GF-D8 (cell line): ENCODE measurements around the gene SLC6A8.

Experiments used
- DNase-seq: peaks from one replicate; lab custom pipeline; 2025; lab: John Stamatoyannopoulos, UW

The SLC6A8 gene

DNA sequence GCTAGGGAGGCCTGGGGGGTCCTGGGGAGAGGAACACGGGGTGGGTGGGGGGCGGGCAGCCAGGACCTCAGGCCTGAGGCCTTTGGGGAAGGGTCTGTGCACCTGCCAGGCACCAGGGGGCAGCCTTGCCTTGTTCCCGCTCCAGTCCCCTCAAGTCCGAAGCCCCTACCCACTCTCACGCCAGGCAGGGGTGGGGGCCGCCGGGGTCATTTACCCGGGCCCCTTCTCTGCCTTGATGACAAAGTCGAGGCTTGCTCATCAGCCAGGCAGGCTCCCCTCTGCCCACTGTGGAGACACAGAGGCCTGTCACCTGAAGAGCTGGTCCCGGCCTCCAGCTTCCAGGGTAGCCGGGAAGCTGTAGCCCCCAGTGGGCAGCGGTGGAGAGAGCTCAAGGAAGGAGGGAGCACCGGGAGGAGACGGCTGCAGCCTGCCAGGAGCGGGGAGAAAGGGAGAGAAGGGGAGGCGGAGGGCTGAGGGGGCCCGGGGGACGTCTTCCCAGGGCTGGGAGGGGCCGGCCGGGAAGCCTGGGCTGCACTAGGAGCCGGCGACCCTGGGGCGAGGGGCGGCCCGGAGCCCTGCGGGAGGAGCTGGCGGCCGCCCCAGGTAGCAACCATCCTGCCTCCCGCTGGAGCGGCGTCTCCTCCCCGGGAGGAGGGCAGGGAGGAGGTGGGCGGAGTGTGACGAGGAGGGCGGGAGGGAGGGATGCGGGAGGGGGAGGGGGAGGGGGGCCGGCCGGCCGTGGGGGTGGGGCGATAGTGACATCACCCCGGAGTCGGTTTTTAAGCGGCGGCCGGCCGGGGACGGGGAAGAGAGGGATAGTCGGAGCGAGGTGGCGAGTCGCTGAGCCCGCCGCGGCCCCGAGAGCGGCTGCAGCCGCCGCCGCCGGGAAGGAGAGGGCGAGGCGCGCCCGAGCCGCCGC is at the start of gene SLC6A8:
SLC6A8 (plus strand) TSS at position 806 of the 919 bp plus-strand sequence. CDS start 649 bp downstream, outside the sequence.
- no peak for DNase-seq

DNA sequence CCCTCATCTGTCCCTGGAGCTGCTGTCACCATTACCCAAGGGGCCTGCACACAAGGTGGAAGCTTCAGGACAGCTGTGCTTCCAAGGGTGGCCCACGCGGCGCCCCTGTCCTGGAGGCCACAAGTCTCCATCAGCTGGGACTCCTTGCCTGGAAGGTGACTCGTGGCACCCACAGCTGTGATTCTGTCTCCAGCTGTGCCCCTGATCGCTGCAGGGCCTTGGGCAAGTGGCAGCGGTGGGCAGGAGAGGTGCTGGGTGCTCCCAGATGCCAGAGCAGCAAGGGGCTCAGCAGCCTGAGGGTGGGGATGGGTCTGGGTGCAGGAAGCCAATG is 49.7 kb upstream of the SLC6A8 start:
- no peak for DNase-seq

- no peak for DNase-seq
Measured at GRCh38 chrX:153638436-153639176, 49.1 kb upstream of the SLC6A8 start.

DNA sequence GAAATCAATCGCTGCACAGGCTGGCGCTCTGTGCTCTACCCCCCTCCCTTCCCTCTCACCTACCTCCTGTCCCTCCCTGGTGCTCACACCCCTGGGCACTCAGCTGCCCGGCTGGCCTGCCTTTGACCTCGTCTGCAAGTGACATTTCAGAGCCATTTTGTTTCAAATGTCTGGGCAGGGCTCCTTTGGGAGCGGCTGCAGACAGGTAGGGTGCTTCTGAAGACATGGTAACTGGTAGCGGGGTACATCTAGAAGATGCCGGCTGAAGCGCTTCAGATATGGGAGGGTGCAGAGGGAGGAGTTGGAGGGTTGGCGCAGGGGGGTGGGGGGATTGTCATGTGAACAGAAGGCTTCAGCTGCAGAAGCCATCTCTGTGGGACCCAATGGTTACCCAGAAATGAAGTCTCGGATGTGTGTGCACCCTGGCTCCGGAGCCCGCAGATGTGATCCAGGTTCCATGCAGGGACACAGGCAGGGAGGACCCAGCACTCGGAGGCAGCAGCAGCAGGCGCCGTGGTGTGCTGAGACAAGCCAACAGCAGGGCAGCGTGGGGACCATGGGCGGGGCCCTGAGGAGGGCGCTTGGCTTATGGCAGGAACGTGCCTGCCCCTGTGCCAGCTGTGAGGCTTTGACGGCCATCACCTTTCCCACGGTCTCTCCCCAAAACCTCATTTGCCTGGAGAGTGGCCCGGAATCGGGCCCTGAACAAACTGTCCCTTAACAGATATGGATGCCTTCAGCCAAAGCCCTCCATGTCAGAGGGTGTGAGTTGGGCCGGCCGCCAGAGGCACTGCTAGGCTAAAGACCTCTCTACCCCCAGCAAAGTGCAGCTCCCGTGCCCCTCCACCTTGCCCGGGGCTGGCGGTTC is 48.3 kb upstream of the SLC6A8 start:
- no peak for DNase-seq

DNA sequence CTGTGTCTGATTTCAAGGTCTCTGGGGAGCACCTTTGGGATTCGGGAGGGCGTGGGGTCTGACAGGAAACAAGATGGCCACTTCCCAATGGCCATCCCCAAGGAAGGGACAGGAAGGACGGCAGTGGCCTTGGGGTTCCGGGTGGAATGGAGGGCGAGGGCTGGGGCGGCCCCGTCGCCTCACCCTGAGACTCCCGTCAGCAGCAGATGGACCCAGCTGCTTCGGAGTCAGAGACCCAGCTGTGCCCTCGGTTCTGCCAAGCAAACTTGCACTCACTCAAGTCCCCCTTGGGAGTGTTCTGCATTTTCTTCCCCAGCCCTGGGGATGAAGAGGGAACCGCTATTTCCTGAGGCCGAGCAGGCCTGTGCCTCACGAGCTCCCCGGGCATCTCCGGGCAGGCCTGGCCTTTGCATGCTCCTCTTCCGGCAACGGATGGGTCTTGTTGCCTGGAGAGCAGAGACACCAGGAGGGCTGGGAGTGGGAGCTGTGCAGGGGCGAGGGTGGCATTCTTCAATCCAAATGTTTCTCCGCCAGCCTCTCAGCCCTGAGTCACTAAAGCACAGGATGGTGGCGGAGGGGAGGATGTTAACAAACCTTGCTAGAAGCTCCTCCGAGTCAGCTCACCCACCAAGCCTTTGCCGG is 47.6 kb upstream of the SLC6A8 start:
- DNase-seq, result no peak

GRCh38 chrX:153640736-153641575 is 46.8 kb upstream of the SLC6A8 start:
- DNase-seq, result no peak

- DNase-seq, result no peak
Measured at GRCh38 chrX:153641627-153642026, 46.1 kb upstream of the SLC6A8 start.

DNA sequence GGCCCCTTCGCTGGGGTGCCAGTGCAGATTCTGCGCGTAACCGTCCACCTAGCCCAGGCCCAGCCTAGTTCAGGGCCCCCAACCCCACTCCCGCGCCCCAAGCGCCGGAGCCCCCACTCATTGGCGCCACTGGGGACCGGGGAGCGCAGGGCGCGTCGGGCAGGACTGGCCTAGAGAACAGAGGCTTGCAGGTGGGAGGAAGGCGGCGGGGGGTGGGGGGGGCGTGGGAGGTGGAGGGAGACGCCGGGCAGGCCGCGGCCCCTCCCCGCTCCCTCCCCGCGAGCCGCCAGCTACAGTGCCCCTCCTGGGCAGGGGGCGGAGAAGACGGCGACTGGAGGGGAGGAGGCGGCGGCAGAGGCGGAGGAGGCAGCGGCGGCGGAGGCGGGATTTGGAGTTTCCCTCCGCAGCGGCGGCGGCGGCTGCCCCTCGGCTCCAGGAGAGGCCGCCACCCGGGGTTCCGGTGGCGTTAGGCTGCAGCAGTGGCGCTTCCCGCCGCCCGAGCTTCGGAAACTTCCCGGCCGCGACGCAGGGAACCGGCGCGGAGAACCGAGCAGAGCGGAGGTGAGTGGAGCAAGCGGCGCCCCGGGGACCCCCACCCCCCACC is 45.6 kb upstream of the SLC6A8 start:
- no peak for DNase-seq

GRCh38 chrX:153642655-153643430 is 44.9 kb upstream of the SLC6A8 start:
- no peak for DNase-seq

DNA sequence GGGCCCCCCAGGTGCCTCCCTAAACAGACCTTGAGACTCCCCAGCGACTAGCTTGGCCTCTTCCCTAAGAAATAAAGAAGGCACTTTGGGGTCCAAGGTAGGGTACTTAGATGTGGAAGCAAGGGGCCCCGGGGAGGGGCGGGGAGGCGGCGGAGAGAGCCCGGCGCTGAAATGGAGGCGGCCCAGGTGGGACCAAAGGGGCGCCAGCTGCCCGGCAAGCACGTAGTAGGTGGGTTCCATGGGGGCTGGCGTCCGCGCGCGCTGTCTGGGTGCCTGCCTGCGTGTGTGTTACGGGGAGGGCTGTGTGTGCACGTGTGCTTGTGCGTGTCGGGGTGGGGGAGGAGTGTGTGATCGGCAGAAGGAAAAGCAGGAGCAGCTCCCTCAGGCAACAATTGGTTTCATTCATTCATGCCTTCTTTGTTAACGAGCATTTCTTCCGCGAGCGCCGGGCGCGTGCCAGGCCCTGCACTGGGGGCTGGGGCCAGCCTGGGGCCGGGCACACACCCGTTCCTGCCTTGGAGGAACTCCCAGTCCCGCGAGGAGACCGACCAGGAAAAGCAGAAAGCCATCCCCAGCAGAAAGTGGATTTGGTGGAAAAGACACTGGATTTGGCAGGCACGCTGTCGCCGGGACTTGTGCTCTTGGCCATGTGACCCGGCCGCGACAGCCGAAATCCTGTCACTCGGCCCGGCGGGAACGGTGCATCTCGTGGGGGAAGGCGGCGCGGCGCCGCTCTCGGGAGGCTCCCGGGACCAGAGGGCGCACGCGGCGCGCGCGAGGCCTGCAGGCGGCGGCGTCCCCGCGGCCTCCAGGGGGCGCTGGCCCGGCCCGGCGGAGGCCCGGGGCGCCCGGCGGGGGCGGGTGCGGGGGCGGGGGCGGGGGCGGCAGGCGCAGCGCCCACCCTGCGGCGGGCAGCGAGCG is 44.0 kb upstream of the SLC6A8 start:
- DNase-seq, result no peak

DNA sequence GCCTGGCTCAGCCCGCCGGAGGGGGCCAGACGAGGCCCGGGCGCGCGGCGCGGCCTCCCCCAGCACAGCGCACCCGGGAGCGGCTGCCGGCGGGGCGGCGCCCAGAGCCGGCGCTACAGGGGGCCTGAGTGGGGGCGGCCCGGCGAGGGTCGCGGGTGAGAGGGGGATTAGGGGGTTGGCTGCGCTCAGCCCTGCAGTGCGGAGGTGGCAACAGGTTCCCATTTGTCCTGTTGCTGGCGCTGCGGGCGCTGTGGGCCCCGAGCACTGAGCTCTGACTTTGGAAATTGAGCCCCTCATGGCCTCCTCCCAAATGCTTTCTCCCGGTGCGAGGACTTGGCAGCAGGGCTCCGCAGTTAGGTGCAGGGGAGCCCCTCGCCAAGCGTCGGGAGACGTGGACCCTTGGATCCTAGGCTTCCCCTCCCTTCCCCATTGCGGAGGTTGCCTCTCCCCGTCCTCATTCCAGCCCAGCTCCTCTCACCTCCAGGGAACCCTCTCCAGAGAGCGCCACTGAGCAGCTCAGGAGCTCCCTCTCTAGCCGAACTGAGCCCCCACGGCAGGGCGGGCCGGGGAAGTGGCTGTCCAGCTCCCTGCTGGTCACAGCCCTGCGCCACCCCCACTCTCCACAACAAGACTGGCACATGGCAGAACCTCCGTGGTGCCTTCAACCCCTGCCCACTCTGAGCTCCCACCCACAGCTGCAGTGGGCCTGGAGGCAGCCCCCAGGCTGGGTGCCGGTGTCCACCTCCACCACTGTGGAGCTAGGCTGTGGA is 43.2 kb upstream of the SLC6A8 start:
- DNase-seq, result no peak

DNA sequence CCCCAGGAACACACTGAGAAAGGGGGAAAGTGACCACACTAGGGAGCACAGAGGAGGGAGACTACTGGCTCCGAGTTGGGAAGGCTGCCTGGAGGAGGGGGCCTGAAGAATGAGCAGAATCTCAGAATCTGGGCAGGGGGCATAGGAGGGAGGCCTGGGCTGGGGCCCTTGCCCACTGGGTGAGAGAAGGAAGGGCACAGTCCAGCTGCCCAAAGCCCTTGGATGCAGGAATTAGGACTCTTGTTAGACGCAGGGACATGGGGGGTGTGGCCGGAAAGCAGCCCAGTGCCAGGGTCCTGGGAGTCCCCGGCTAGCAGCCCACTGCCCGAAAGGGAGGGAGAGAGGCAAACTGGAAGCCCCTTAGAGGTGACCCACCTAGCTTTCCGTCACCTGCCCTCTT is 42.6 kb upstream of the SLC6A8 start:
- no peak for DNase-seq

DNA sequence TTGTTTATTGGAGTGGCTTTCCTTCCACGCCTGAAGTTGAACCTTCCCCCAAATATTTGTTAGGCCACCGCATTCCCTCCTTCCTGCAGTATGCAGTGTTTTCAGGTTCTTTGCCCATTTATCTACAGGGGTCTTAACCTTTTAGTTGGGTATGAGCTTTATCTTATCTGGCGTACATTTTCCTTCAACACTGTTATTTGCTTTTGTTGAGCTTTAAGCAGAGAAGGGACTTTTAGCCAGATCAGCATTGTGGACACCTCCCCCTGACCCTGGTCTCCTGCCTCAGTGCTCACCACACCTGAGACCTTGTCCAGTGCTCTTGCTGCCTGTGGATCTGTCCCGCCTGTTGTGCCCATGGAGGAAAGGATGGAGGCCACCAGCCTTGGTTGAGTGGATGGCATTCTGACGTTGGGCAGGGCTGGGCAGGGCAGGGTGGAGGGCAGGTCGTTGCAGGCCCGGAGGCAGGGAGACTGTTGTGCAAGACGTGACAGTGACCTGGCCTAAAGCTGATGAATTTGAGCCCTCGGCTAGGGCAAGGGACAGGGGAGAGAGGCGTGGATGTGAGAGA is 41.7 kb upstream of the SLC6A8 start:
- no peak for DNase-seq

DNA sequence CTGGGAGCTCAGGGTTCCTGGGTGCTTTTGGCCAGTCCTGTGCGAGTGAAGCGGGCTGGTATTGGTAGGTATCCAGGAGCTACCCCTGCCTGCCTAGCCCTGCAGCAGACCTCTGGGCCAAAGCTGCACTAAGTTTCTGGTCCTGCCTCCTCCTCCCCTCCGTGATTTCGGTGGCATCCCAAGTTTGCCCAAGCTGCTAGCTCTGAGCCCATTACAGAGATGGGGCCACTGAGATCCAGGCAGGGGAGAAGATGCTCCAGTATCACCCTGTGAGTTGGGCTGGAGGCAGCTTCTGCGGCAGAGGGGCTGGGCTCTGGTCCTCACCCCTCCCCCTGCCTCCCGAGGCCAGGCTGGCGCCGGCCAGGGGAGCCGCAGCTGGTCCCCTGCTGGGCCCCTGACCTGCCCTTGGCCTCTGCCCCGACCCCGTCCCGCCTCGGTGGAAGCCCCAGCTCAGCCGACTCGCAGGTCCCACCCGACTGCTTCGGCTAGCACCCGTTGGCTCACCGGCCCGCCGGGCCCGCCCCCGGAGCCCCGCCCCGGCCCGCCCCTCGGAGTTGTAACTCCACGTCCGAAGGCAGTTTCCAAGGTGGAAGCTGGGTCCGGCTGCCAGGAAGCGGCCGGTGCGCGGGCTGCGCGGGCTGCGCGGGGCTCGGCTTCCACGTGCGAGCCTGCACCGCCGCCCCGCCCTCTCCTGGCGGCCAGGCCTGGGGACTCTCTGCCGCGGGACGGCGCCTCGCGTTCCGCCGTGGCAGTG is 40.9 kb upstream of the SLC6A8 start, which contains the start of gene DUSP9:
DUSP9 (plus strand) TSS at position 584 of the 754 bp plus-strand sequence. CDS start 751 bp downstream, outside the sequence.
- no peak for DNase-seq

GRCh38 chrX:153647461-153648357 is 40.0 kb upstream of the SLC6A8 start:
- DNase-seq, result no peak
